Renal cortical epithelial cell (primary cell): ENCODE data around the gene CDK14. TPM values are rescaled to one million over a fixed set of nuclear protein-coding genes. Genes with fewer than 3 reads are reported as not detected.

Experiments used
- DNase-seq: peaks from one replicate; pipeline ENCODE4 v3.0.0-alpha.2; 2011; ENCODE audit warnings: low read depth
- total RNA-seq: library from RNA; depleted of rRNA; stranded (reverse); fragments of >200 nt; gene quantifications from 2 replicates; pipeline ENCODE4 v1.2.3, GENCODE V29; 2014

The CDK14 gene
- 30.2 and 32.8 TPM in 2 replicates for total RNA-seq

DNA sequence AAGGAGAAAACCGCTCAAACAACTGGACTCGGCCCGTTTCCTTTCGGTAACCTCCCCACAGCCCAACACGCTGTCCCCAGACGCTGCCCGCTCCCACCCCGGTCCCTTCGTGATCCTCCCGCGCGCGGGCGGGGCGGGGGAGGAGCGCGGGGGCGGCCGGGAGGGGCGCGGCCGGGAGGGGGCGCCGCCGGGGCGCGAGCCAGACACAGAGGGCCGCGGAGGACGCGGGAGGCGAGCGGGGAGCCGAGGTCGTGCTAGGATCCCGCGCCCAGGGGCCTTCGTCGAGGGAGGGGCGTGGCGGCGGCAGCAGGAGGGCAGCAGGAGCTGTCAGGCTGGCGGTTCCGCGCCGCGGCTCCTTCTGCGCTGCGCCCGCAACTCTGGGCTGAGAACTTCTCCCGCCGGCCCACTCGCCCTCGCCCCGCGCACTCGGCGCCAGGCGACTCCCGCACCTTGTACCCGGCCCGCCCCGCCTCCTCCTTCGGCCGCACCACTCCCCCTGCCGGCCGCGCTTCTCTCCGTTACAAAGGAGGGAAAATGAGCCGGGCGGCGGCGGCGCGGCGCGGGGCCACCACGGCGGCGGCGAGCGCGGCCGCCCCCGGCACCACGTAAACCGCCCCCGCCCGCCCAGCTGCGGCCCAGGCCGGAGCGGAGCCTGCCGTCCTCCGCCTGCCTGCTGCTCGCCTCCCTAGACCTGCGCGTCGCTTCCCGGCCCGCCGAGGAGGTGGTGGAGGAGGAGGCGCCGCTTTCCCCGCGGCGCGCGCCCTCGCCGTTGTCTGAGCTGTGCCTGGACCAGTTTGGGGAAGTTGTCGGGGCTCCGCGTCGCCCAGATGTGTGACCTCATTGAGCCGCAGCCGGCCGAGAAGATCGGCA is at the start of gene CDK14:
Gene CDK14, plus strand, starts transcription at position 521 of the 870 bp plus-strand sequence. Its CDS starts 307 bp downstream, at position 828.
- no peak for DNase-seq

DNA sequence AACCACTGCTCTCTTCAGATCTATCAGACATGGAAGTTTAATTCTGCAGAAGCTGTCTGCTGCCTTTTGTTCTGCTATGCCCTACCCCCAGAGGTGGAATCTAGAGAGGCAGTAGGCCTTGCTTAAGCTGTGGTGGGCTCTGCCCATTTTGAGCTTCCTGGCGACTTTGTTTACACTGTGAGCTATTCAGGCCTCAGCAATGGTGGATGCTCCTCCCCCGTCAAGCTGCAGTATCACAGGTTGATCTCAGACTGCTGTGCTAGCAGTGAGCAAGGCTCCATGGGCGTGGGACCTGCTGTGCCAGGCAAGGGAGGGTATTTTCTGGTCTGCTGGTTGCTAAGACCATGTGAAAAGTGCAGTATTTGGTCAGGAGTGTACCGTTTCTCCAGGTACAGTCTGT is 45.1 kb upstream of the CDK14 start:
- DNase-seq: peak; percentile 13

GRCh38 chr7:90552521-90552920 is 43.6 kb upstream of the CDK14 start:
- peak; percentile 25 for DNase-seq

- peak; percentile 32 for DNase-seq
Observed at GRCh38 chr7:90560730-90561129, 35.4 kb upstream of the CDK14 start.

GRCh38 chr7:90563286-90563685 is 32.8 kb upstream of the CDK14 start:
- DNase-seq: peak; percentile 19

- DNase-seq: no peak
Observed at GRCh38 chr7:90564455-90564854, 31.7 kb upstream of the CDK14 start.

DNA sequence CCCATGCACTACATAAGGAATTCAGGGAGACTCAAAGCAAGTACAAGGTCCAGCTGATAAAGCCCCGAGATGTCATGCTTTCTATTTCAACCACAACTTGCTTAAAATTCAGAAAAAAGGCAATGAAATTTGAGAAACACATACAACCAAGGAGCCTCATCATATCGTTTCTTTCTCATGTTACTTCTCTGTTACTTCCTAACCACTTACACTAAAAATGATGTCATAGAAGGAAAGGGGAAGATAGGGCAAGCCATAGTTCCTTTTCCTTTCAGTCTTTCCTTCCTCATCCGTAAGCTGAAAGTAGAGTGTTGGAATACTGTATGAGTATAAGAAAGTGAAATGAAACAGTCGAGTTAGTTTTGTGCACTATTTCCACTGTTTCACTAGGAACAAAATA is 27.9 kb upstream of the CDK14 start:
- DNase-seq: no peak

- DNase-seq: no peak
Observed at GRCh38 chr7:90569368-90569767, 26.8 kb upstream of the CDK14 start.

GRCh38 chr7:90570373-90570959 is 25.7 kb upstream of the CDK14 start:
- no peak for DNase-seq

DNA sequence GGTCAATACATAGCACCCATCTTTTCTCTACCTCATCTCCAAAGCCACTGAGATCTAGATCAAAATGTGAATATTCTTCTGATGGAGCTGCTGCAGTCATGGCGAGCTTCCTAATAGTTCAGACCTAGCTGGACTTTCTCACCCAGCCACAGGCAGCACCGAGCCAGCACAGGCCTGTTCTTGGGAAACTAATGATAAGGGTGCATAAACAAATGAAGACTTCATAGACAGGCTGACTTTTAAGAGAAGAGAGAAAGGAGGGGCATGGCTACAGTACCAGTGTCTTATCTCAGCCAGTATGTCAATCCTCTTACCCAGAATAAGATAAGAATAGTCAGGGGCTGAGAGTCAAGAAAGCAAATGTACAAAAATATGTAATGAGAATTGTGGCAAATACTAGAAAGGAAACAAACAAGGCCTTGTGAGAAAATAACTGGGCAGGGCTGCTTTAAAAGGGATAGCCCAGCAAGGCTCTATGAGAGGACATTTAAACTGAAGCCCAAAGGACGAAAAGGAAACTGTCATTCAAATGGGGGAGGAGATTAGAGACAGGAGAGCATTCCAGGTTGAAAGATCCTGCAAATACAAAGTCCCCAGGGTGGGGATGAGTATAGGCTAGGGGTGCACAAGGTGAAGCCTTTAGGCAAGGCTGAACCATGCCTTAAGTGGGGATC is 21.8 kb upstream of the CDK14 start:
- DNase-seq: no peak

DNA sequence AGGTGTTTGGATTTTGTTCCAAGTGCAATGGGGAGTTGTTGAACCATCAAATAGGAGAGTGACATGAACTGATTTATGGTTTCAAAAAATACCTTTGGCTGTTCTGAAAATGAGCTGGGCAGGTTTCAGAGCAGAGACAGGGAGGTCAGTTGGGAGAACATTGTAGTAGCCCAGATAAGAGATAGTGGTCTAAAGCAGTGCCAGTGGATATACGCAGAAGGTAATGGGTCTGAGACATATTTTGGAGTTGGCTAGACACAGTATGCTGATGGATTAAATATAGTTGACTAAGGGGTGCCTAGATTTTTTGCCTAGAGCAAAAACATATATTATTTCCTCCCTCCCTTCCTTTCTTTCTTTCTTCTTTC is 21.3 kb upstream of the CDK14 start:
- no peak for DNase-seq

GRCh38 chr7:90579181-90579688 is 16.9 kb upstream of the CDK14 start:
- peak; percentile 87 for DNase-seq

GRCh38 chr7:90580051-90580450 is 16.1 kb upstream of the CDK14 start:
- DNase-seq: peak; percentile 33

DNA sequence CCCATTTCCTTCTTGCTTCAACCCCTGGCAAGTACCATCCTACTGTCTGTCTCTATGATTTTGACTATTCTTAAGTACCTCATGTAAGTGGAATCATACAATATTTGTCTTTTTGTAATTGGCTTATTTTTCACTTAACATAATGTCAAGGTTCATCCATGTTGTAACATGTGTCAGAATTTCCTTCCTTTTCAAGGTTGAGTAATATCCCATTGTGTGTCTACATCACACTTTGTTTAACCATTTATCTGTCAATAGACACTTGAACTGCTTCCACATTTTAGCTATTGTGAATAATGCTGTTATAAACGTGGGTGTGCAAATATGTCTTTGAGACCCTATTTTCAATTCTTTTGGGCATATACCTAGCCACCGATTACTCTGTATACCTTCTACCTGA is 14.0 kb upstream of the CDK14 start:
- DNase-seq: no peak

GRCh38 chr7:90584378-90584777 is 11.7 kb upstream of the CDK14 start:
- DNase-seq: no peak

DNA sequence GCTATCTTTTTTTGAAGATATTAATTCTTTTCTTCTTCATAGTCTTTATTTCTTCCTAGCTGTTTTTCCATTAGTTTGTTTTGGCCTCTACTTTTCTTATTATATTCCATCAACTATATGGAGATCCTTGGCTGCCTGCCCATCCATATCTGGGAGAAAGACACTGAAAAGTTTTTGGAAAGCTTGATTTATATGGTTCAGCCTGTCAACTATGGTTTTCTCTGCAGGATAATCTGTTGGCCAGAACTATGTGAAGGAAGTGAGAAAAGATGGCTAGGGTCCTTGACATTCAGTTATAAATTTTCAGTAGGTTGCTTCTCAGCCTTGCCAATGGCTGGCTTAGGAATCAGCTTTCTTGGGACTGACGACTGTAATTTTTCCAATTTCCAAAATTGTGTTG is 10.0 kb upstream of the CDK14 start:
- DNase-seq: no peak

GRCh38 chr7:90587766-90588165 is 8.4 kb upstream of the CDK14 start:
- DNase-seq: peak; percentile 42

GRCh38 chr7:90592033-90592432 is 4.1 kb upstream of the CDK14 start:
- DNase-seq: peak; percentile 68

- no peak for DNase-seq
Observed at GRCh38 chr7:90593205-90593604, 2.9 kb upstream of the CDK14 start.

- DNase-seq: peak; percentile 85
Observed at GRCh38 chr7:90594751-90595317, 1.3 kb upstream of the CDK14 start.

GRCh38 chr7:90595342-90595800 is 750 bp upstream of the CDK14 start:
- no peak for DNase-seq
